MCF 10A (cell line): ENCODE data around the gene NRL. TPM values are rescaled to one million over a fixed set of nuclear protein-coding genes. Genes with fewer than 3 reads are reported as not detected.
A peak's percentile ranks its signal among the peaks of the same experiment; 100 is the strongest.

Experiments used
- BruUV-seq: library from RNA; stranded (reverse); fragments of 400-500 nt; replicated peaks from 2 replicates; lab custom pipeline; 2021; lab: Mats Ljungman, UMichigan
- CTCF ChIA-PET: fragments of 300-600 bp; sonication (Branson Sonifier 250); formaldehyde crosslinking; extraction: SDS; loops from one replicate; lab custom pipeline; 2021; ENCODE audit warnings: antibody characterized with exemption, inconsistent platforms; lab: Yijun Ruan, JAX
- POLR2A ChIA-PET: fragments of 300-600, 350-650 bp; sonication (Branson Sonifier 250); formaldehyde crosslinking; extraction: SDS; loops from one replicate; lab custom pipeline; 2020; ENCODE audit warnings: antibody characterized with exemption, inconsistent platforms; lab: Yijun Ruan, JAX
- DNase-seq: peaks from one replicate; pipeline ENCODE4 v3.0.0-alpha.2; 2018; ENCODE audit not compliant: unreplicated experiment
- H3K27ac Mint-ChIP-seq: one replicate; pipeline ENCODE4 v1.8.0; 2022; ENCODE audit warnings: mild to moderate bottlenecking, low read depth, mixed read lengths; ENCODE audit not compliant: unreplicated experiment
- H3K27me3 Mint-ChIP-seq: one replicate; pipeline ENCODE4 v1.8.0; 2022; ENCODE audit warnings: mixed read lengths; ENCODE audit not compliant: insufficient read depth, unreplicated experiment
- H3K36me3 Mint-ChIP-seq: one replicate; pipeline ENCODE4 v1.8.0; 2022; ENCODE audit warnings: mild to moderate bottlenecking, moderate library complexity, mixed read lengths; ENCODE audit not compliant: insufficient read depth, unreplicated experiment
- H3K4me1 Mint-ChIP-seq: one replicate; pipeline ENCODE4 v1.8.0; 2022; ENCODE audit warnings: mixed read lengths; ENCODE audit not compliant: insufficient read depth, unreplicated experiment
- H3K4me3 Mint-ChIP-seq: one replicate; pipeline ENCODE4 v1.8.0; 2022; ENCODE audit warnings: mild to moderate bottlenecking, moderate library complexity, mixed read lengths; ENCODE audit not compliant: unreplicated experiment
- H3K9me3 Mint-ChIP-seq: one replicate; pipeline ENCODE4 v1.8.0; 2022; ENCODE audit warnings: mixed read lengths; ENCODE audit not compliant: unreplicated experiment
- intact Hi-C: fragments of 100-400 bp; cut with micrococcal nuclease; formaldehyde crosslinking; loops from 2 replicates; pipeline ENCODE4 v1.14.1; 2022
- total RNA-seq: library from RNA; stranded (reverse); gene quantifications from 2 replicates; pipeline ENCODE4 v1.2.3, GENCODE V29; 2022
- TF ChIP-seq, protein P1 (sequence below): fragments of 200-600 bp; IDR thresholded peaks from one replicate; pipeline ENCODE4 v1.8.0; 2022; ENCODE audit warnings: antibody characterized with exemption, mild to moderate bottlenecking; ENCODE audit not compliant: unreplicated experiment

NRL gene
- total RNA-seq, 1 experiment from 2014 or later = 2.1 TPM

- intact Hi-C loops = no loop called here
- ChIA-PET CTCF (interaction anchor here (0.6 to 1.8 kb wide), 8 partner anchors 8 to 232 kb away, joined by 3 to 9 read pairs (median 4); partner anchors contain the start of genes CIDEB, DCAF11 and RNF31), POLR2A (interaction anchor here (0.7 to 12.5 kb wide), 17 partner anchors 10 to 816 kb away, joined by 3 to 252 read pairs (median 6); partner anchors contain the start of genes AP1G2, CHMP4A, DCAF11 and GMPR2)
- Mint-ChIP-seq H3K9me3 (no peaks in the 10 kb centered on the region), H3K27me3 (no peaks in the 10 kb centered on the region), H3K27ac (peak overlapping the region; percentile 86), H3K4me3 (peak overlapping the region; percentile 75), H3K36me3 (peaks cover 26% of the 10 kb centered on the region), H3K4me1 (peaks cover 41% of the 10 kb centered on the region)
- TF ChIP-seq, protein P1, sequence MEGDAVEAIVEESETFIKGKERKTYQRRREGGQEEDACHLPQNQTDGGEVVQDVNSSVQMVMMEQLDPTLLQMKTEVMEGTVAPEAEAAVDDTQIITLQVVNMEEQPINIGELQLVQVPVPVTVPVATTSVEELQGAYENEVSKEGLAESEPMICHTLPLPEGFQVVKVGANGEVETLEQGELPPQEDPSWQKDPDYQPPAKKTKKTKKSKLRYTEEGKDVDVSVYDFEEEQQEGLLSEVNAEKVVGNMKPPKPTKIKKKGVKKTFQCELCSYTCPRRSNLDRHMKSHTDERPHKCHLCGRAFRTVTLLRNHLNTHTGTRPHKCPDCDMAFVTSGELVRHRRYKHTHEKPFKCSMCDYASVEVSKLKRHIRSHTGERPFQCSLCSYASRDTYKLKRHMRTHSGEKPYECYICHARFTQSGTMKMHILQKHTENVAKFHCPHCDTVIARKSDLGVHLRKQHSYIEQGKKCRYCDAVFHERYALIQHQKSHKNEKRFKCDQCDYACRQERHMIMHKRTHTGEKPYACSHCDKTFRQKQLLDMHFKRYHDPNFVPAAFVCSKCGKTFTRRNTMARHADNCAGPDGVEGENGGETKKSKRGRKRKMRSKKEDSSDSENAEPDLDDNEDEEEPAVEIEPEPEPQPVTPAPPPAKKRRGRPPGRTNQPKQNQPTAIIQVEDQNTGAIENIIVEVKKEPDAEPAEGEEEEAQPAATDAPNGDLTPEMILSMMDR = no peak
- DNase-seq = no peak
- BruUV-seq = no TSS peak
These were observed 22.2 kb upstream of the NRL start for GRCh38 chr14:24136684-24137528.

DNA sequence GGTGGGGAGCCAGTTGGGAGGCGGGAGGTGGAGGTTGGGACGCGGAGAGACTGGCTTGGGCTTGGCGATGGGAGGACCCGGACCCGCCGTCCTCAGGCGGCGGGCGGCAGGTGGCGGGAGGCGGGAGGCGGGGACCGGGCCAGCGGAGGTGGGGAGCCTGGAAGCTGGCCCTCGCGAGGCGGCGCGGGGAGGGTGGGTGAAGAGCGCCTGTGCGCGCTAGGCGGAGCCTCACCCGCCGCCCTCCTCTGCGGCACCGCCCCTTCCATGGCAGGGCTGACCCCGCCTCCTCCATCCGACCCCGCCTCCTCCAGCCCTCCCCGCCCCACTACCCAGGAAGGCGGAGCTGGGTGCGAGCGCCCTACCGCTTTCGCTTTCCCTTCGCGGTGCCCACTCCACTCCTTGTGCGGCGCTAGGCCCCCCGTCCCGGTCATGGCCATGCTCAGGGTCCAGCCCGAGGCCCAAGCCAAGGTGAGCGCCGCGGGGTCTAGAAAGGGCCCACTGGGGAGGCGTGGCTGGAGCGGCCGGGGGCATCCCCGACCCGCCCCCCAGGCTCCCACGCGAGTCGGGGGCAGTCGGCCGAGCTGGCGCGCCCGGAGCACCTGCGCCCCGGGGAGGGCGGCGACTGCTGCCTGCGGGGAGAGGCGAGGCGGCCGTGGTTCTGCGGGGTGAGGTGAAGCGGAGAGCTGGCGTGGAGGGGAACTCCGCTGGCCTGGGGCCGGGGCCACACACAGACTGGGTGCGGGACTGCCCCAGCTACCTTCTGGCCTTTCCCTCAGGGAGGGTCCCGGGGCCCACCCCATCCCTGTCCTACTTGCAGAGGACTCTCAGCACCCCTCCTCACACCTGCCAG is 21.3 kb upstream of the NRL start, which contains the start of gene PSME1:
Gene PSME1 (plus strand): TSS at position 361 of the 850 bp plus-strand sequence. CDS start 69 bp downstream, at position 430.
- Mint-ChIP-seq H3K27ac (peak within 1 kb of the TSS; percentile 86), H3K4me3 (peak within 1 kb of the TSS; percentile 75), H3K9me3 (no peaks in the 10 kb centered on the region), H3K36me3 (peaks cover 26% of the 10 kb centered on the region), H3K27me3 (no peaks in the 10 kb centered on the region), H3K4me1 (peaks cover 42% of the 10 kb centered on the region)
- POLR2A ChIA-PET = interaction anchor here (0.7 to 12.5 kb wide), 18 partner anchors 8 to 1306 kb away, joined by 3 to 252 read pairs (median 6); partner anchors contain the start of genes AP1G2, CHMP4A, DCAF11 and GMPR2
- BruUV-seq = no TSS peak
- TF ChIP-seq, protein P1 = no peak
- peak; percentile 89 for DNase-seq
- intact Hi-C loops = no loop called here
- CTCF ChIA-PET = interaction anchor here (0.6 to 1.8 kb wide), 10 partner anchors 9 to 135 kb away, joined by 3 to 9 read pairs (median 4); partner anchors contain the start of genes IRF9 and PSME2

DNA sequence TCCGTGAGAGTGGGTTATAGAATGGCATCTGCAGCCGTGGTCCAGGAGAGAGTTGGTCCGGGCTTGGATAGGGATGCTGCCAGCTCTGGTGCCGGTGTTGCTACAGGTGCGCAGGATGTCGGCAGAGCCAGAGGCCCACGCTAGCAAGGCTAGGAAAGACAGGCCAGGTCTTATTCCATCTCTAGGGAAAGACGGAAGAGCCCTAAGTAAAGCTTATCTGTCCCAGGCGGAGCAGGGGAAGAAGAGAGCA is 20.8 kb upstream of the NRL start:
- peaks cover 26% of the 10 kb centered on the region for H3K36me3 Mint-ChIP-seq
- intact Hi-C loops = no loop called here
- ChIA-PET POLR2A (interaction anchor here (0.7 to 12.5 kb wide), 14 partner anchors 8 to 1306 kb away, joined by 3 to 252 read pairs (median 10); partner anchors contain the start of genes DCAF11, IPO4, IRF9 and MRPL52), CTCF (interaction anchor here (0.7 to 1.8 kb wide), 8 partner anchors 10 to 108 kb away, joined by 3 to 9 read pairs (median 4); partner anchors contain the start of genes IRF9 and PSME2)
- no peak for DNase-seq
- peaks cover 42% of the 10 kb centered on the region for H3K4me1 Mint-ChIP-seq
- peak overlapping the region; percentile 75 for H3K4me3 Mint-ChIP-seq
- no peaks in the 10 kb centered on the region for H3K9me3 Mint-ChIP-seq
- peak overlapping the region; percentile 14 for H3K27ac Mint-ChIP-seq
- TF ChIP-seq, protein P1 = no peak
- no TSS peak for BruUV-seq
- no peaks in the 10 kb centered on the region for H3K27me3 Mint-ChIP-seq
